Effector memory CD4-positive, alpha-beta T cell (primary cell): ENCODE measurements around the gene SPAG16.

Experiments
- DNase-seq, 3 donors: peaks; one replicate each; pipeline ENCODE4 v3.0.0-alpha.2; 2020
- H3K27ac ChIP-seq: 2 replicates; pipeline ENCODE4 v1.7.0; 2013; ENCODE audit warnings: mild to moderate bottlenecking, low read length, moderate library complexity; ENCODE audit not compliant: insufficient read depth, poor library complexity, severe bottlenecking
- H3K27me3 ChIP-seq: replicated peaks from 2 replicates; pipeline ENCODE4 v1.7.0; 2013; ENCODE audit warnings: mild to moderate bottlenecking, low read length; ENCODE audit not compliant: insufficient read depth, control insufficient read depth, poor library complexity, severe bottlenecking
- H3K36me3 ChIP-seq: 2 replicates; pipeline ENCODE4 v1.7.0; 2013; ENCODE audit warnings: mild to moderate bottlenecking, low read length, moderate library complexity; ENCODE audit not compliant: control insufficient read depth, insufficient read depth
- H3K4me1 ChIP-seq: 2 replicates; pipeline ENCODE4 v1.7.0; 2013; ENCODE audit warnings: low read length, mild to moderate bottlenecking; ENCODE audit not compliant: control insufficient read depth, insufficient read depth, poor library complexity, severe bottlenecking
- H3K4me3 ChIP-seq: 2 replicates; pipeline ENCODE4 v1.7.0; 2013; ENCODE audit warnings: low read length, low read depth, mild to moderate bottlenecking; ENCODE audit not compliant: insufficient read depth, poor library complexity, severe bottlenecking
- H3K9me3 ChIP-seq: 2 replicates; pipeline ENCODE4 v1.7.0; 2013; ENCODE audit warnings: mild to moderate bottlenecking, low read length, moderate library complexity; ENCODE audit not compliant: control insufficient read depth

Gene SPAG16

GRCh38 chr2:214100488-214100887 is 816.2 kb downstream of the SPAG16 start:
- Histone ChIP-seq H3K36me3 (no peaks in the 10 kb centered on the region), H3K4me1 (no peaks in the 10 kb centered on the region), H3K9me3 (no peaks in the 10 kb centered on the region), H3K27me3 (no peaks in the 10 kb centered on the region), H3K27ac (no peak overlapping the region), H3K4me3 (no peak overlapping the region)
- no peak for DNase-seq

GRCh38 chr2:214103276-214104001 is 819.2 kb downstream of the SPAG16 start:
- Histone ChIP-seq H3K9me3 (no peaks in the 10 kb centered on the region), H3K27ac (no peak overlapping the region), H3K4me3 (no peak overlapping the region), H3K27me3 (no peaks in the 10 kb centered on the region), H3K36me3 (no peaks in the 10 kb centered on the region), H3K4me1 (no peaks in the 10 kb centered on the region)
- no peak for DNase-seq

GRCh38 chr2:214104219-214104618 is 820.0 kb downstream of the SPAG16 start:
- Histone ChIP-seq H3K36me3 (no peaks in the 10 kb centered on the region), H3K4me1 (no peaks in the 10 kb centered on the region), H3K27ac (no peak overlapping the region), H3K9me3 (no peaks in the 10 kb centered on the region), H3K4me3 (no peak overlapping the region), H3K27me3 (no peaks in the 10 kb centered on the region)
- no peak for DNase-seq

GRCh38 chr2:214104967-214105366 is 820.7 kb downstream of the SPAG16 start:
- no peaks in the 10 kb centered on the region for H3K27me3 ChIP-seq
- H3K36me3 ChIP-seq = no peaks in the 10 kb centered on the region
- no peak overlapping the region for H3K27ac ChIP-seq
- no peaks in the 10 kb centered on the region for H3K9me3 ChIP-seq
- no peak overlapping the region for H3K4me3 ChIP-seq
- no peaks in the 10 kb centered on the region for H3K4me1 ChIP-seq
- no peak for DNase-seq

- DNase-seq = no peak
- Histone ChIP-seq H3K27ac (no peak overlapping the region), H3K36me3 (no peaks in the 10 kb centered on the region), H3K4me1 (no peaks in the 10 kb centered on the region), H3K4me3 (no peak overlapping the region), H3K27me3 (no peaks in the 10 kb centered on the region), H3K9me3 (no peaks in the 10 kb centered on the region)
Observed at GRCh38 chr2:214107726-214108125, 823.5 kb downstream of the SPAG16 start.

GRCh38 chr2:214108598-214108997 is 824.3 kb downstream of the SPAG16 start:
- no peaks in the 10 kb centered on the region for H3K36me3 ChIP-seq
- no peak overlapping the region for H3K27ac ChIP-seq
- H3K4me3 ChIP-seq = no peak overlapping the region
- H3K27me3 ChIP-seq = no peaks in the 10 kb centered on the region
- no peak for DNase-seq
- H3K4me1 ChIP-seq = no peaks in the 10 kb centered on the region
- no peaks in the 10 kb centered on the region for H3K9me3 ChIP-seq

- DNase-seq = no peak
- Histone ChIP-seq H3K4me1 (no peaks in the 10 kb centered on the region), H3K36me3 (no peaks in the 10 kb centered on the region), H3K9me3 (no peaks in the 10 kb centered on the region), H3K27ac (no peak overlapping the region), H3K4me3 (no peak overlapping the region), H3K27me3 (no peaks in the 10 kb centered on the region)
Observed at GRCh38 chr2:214117054-214117453, 832.8 kb downstream of the SPAG16 start.

- H3K9me3 ChIP-seq = no peaks in the 10 kb centered on the region
- H3K4me1 ChIP-seq = no peaks in the 10 kb centered on the region
- H3K27ac ChIP-seq = no peak overlapping the region
- DNase-seq = no peak
- no peaks in the 10 kb centered on the region for H3K36me3 ChIP-seq
- no peak overlapping the region for H3K4me3 ChIP-seq
- no peaks in the 10 kb centered on the region for H3K27me3 ChIP-seq
Observed at GRCh38 chr2:214126135-214126534, 841.9 kb downstream of the SPAG16 start.

GRCh38 chr2:214127170-214127569 is 842.9 kb downstream of the SPAG16 start:
- Histone ChIP-seq H3K27ac (no peak overlapping the region), H3K4me1 (no peaks in the 10 kb centered on the region), H3K36me3 (no peaks in the 10 kb centered on the region), H3K27me3 (no peaks in the 10 kb centered on the region), H3K9me3 (no peaks in the 10 kb centered on the region), H3K4me3 (no peak overlapping the region)
- DNase-seq = no peak

- Histone ChIP-seq H3K9me3 (no peaks in the 10 kb centered on the region), H3K4me1 (no peaks in the 10 kb centered on the region), H3K27me3 (no peaks in the 10 kb centered on the region), H3K27ac (no peak overlapping the region), H3K36me3 (no peaks in the 10 kb centered on the region), H3K4me3 (no peak overlapping the region)
- DNase-seq = no peak
Observed at GRCh38 chr2:214127571-214127970, 843.3 kb downstream of the SPAG16 start.
